Small intestine (tissue), 7 donors: ENCODE results near the gene BACH1. TPM values are rescaled to one million over a fixed set of nuclear protein-coding genes. Genes with fewer than 3 reads are reported as not detected.
A peak's percentile ranks its signal among the peaks of the same experiment; 100 is the strongest.

Experiments used
- DNase-seq, 2 donors: peaks; one replicate each; pipeline versions ENCODE4 v3.0.0 to v3.0.0-alpha.2; 2013
- FAIRE-seq: peaks from 2 replicates; lab custom pipeline; 2012; peaks lifted over from hg19 to GRCh38; lab: Jason Lieb, UNC
- H3K27ac ChIP-seq, 3 donors: one replicate each; pipeline ENCODE4 v1.5.1; 2013; ENCODE audit warnings: low read length in 2 of 3, mild to moderate bottlenecking in 2 of 3, control low read depth in 1 of 3, inconsistent platforms in 1 of 3, low read depth in 1 of 3, moderate library complexity in 1 of 3
- H3K27me3 ChIP-seq, 3 donors: one replicate each; pipeline ENCODE4 v1.6.1; 2013; ENCODE audit warnings: low read length in 3 of 3, inconsistent platforms in 1 of 3; ENCODE audit not compliant: control insufficient read depth in 3 of 3, insufficient read depth in 3 of 3
- H3K36me3 ChIP-seq, 3 donors: one replicate each; pipeline ENCODE4 v1.6.1; 2013; ENCODE audit warnings: low read length in 3 of 3, inconsistent platforms in 1 of 3, low read depth in 1 of 3, mild to moderate bottlenecking in 1 of 3, moderate library complexity in 1 of 3; ENCODE audit not compliant: control insufficient read depth in 3 of 3, insufficient read depth in 2 of 3
- H3K4me1 ChIP-seq, 3 donors: one replicate each; pipeline ENCODE4 v1.6.1; 2013; ENCODE audit warnings: low read length in 2 of 3, inconsistent platforms in 1 of 3, low read depth in 1 of 3, mild to moderate bottlenecking in 1 of 3, moderate library complexity in 1 of 3; ENCODE audit not compliant: control insufficient read depth in 3 of 3, insufficient read depth in 2 of 3
- H3K4me3 ChIP-seq, 3 donors: one replicate each; pipeline ENCODE4 v1.5.1; 2013; ENCODE audit warnings: low read length in 3 of 3, control low read depth in 1 of 3, inconsistent platforms in 1 of 3, low read depth in 1 of 3, mild to moderate bottlenecking in 1 of 3, moderate library complexity in 1 of 3
- H3K9me3 ChIP-seq, 2 donors: one replicate each; pipeline ENCODE4 v1.6.1; 2013; ENCODE audit warnings: low read depth in 1 of 2, low read length in 1 of 2; ENCODE audit not compliant: control insufficient read depth in 2 of 2, insufficient read depth in 1 of 2
- WGBS, 3 donors: extraction: QIAGEN DNeasy Blood & Tissue Kit; methylation state at CpG; one replicate each; pipeline ENCODE4 v1.1.7; 2013; 5-methylcytosine and 5-hydroxymethylcytosine counted together
- polyA plus RNA-seq, 4 donors: library from polyadenylated mRNA; stranded (reverse) in 3 of 4; unstranded in 1 of 4; fragments of 200-250 nt in 3 of 4; fragments of 120-200 nt in 1 of 4; gene quantifications; one replicate each; pipeline versions ENCODE4 v1.2.1 to v1.2.3, GENCODE V29; 2013
- donor health status: healthy with polysubstance abuse.
- donor health status: control.
- donor health status: control.
- donor health status: Bipolar disorder and iron deficiency.
- donor health status: healthy.

BACH1 gene
- polyA plus RNA-seq, 4 donors, result 6.5 to 57.6 (median 9.2) TPM

DNA sequence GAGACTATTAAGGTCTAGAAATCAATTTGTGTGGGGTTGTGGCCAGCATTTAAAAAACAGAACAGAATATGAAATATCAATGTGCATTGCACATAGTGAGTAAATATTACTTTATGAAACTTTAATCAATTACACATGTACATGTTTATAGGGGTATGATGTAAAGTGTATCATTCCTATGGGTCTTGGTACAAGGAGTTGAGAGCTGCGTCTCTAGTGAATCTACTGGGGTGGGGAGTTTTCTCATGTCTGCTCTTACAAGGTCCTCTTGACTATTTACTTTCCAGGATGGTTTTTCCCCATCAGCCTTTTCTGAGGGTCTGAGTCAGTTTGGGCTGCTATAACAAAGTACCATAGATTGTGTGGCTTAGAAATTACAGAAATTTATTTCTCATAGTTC, 75.8 kb downstream of the BACH1 start:
- 85 to 98% (median 93%) methylated on average over 1 of the region's 1 CpG for WGBS, 3 donors
- no peaks in the 10 kb centered on the region for H3K27me3 ChIP-seq
- no peak overlapping the region for H3K4me3 ChIP-seq
- H3K27ac ChIP-seq, result no peak overlapping the region
- peaks cover 0 to 5% (median 0%) of the 10 kb centered on the region in 3 donors for H3K36me3 ChIP-seq
- no peaks in the 10 kb centered on the region for H3K4me1 ChIP-seq
- DNase-seq (no peak), FAIRE-seq (no peak)
- H3K9me3 ChIP-seq, result peaks cover 0 to under 1% of the 10 kb centered on the region in 2 donors

DNA sequence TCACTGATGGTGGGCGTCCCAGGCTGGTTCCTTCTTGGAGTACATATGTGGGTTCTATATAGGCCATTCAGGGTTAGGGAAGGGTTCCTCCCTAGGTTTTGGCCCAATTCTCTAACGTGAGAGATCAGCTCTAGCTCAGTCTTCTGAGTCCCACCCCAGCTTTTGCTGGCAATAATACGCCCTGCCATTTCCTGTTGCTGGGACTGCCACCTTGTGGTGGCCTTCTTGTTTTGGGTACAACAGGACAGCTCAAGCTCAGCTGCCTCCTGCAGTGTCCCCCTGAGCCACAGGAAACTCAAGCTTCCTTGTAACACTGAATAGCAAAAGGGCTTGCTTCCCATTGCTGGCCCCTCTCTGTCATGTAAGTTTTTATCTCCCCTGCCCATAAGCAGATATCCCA, 77.8 kb downstream of the BACH1 start:
- Histone ChIP-seq H3K4me1 (peaks cover 0 to 2% (median 0%) of the 10 kb centered on the region in 3 donors), H3K36me3 (peaks cover 0 to 7% (median 0%) of the 10 kb centered on the region in 3 donors), H3K9me3 (peaks cover 0 to 3% of the 10 kb centered on the region in 2 donors), H3K27me3 (no peaks in the 10 kb centered on the region), H3K27ac (no peak overlapping the region), H3K4me3 (no peak overlapping the region)
- 59 to 65% (median 62%) methylated on average over 3 of the region's 3 CpGs for WGBS, 3 donors
- FAIRE-seq, result no peak
- peak; percentile 49 to 59 for DNase-seq

DNA sequence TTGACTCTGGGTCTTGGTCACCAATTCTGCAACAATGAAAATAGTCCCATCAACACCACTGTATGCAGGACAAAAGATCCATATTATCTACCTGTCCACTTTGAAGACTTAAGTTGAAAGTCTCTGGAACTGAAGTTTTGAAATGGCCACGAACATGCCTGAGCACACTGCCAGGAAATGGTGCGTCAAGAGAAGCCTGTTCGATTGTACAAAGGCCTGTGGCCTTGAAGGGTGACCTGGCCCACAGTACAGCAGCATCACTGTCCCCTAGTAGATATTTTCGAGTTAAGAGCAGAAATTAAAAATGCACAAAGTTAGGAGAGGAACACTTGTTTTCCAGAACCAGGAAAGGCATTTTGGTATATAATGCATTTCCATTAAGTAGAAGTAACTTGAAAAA, 78.5 kb downstream of the BACH1 start:
- DNase-seq (no peak), FAIRE-seq (no peak)
- H3K9me3 ChIP-seq, result peaks cover 0 to 3% of the 10 kb centered on the region in 2 donors
- peaks cover 0 to 7% (median 0%) of the 10 kb centered on the region in 3 donors for H3K36me3 ChIP-seq
- H3K27me3 ChIP-seq, result no peaks in the 10 kb centered on the region
- WGBS, 3 donors, result 85 to 90% (median 89%) methylated on average over 4 of the region's 4 CpGs
- peaks cover 0 to 7% (median 0%) of the 10 kb centered on the region in 3 donors for H3K4me1 ChIP-seq
- H3K27ac ChIP-seq, result no peak overlapping the region
- H3K4me3 ChIP-seq, result no peak overlapping the region

DNA sequence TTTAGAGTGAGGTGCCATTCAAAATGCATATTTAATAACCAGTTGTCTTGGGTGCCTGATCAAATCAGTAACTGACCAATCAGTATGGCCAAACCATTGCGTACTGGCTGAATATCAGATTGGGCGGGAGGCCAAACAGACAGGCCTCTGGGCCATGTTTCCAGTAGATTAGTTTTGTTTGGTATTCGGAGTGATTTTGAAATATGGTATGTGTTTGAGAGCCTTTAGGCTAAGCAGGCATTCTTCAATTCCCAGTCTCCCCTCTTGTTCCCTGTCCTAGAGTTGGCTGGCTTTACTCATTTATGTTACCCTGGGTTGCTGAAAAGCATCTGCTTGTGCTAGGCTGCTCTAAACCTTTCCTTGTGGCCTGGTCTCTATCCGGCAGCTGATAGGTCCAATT, 80.1 kb downstream of the BACH1 start:
- H3K4me1 ChIP-seq, result peaks cover 0 to 8% (median 0%) of the 10 kb centered on the region in 3 donors
- 91 to 95% (median 93%) methylated on average over 4 of the region's 4 CpGs for WGBS, 3 donors

DNA sequence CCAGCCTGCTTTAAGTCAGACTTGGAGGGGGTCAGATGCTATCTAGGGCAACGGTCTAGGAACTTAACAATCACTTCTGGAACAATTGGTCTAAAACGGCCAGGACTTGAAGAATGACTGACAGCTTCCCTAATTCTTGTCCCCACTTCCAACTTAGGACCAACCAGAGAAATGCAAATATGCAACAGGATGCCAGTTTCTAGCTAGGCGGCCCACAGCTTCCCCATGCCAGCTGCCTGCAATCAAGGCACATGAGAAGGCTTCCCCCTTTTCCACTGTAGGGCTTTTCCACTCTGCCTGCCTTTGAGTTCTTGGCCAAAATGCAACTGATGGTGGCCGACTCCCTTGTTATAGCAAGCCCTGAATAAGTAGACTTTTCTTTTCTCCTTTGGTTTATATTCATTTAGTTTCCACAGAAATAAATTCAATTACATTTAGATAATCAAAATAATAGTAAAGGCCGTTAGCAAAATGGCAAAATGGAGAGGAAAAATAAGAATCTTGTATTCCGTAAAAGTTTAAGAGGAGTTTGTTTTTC, 80.9 kb downstream of the BACH1 start:
- FAIRE-seq, result no peak
- no peak overlapping the region for H3K27ac ChIP-seq
- WGBS, 3 donors, result 82 to 93% (median 89%) methylated on average over 6 of the region's 6 CpGs

More for the DNA sequence above, 80.1 kb downstream of the BACH1 start:
- peaks cover 0 to 2% (median 0%) of the 10 kb centered on the region in 3 donors for H3K36me3 ChIP-seq
- no peaks in the 10 kb centered on the region for H3K27me3 ChIP-seq
- no peak overlapping the region for H3K4me3 ChIP-seq
- FAIRE-seq (no peak), DNase-seq (no peak)
- H3K9me3 ChIP-seq, result peaks cover 0 to 3% of the 10 kb centered on the region in 2 donors
- no peak overlapping the region for H3K27ac ChIP-seq

DNA sequence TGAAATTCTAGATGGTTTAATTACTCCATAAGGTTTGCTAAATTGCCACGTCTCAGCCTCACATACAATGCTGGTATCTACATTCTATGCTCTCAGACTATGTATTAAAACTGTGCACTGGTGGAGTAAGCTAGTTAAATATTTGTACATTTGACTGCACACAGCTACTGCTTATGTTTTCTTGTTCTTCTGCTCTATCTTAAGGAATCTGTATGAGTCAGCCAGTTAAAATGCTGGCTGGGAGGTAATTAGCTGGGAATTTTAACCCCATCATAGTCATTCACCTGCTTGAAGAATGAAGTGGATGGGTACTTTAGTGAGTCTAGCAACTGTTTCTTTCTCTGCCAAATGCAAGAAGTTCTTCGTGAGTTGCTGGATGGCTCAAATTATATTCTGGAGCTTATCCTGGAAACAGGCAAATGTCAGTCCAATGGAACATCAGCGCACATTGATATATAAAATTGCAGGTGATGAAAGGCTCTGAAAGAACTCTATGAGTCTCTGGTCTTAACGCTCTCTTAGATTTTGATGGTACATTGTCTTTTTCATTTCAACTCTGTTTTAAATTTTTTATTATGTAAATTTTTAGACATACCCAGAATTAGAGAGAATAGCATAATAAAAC, 83.4 kb downstream of the BACH1 start:
- 94% methylated on average over 4 of the region's 4 CpGs for WGBS, 3 donors
- peak; percentile 39 to 48 for DNase-seq

More for the DNA sequence above, 80.9 kb downstream of the BACH1 start:
- no peak overlapping the region for H3K4me3 ChIP-seq
- peaks cover 0 to 2% (median 0%) of the 10 kb centered on the region in 3 donors for H3K36me3 ChIP-seq
- H3K4me1 ChIP-seq, result peaks cover 0 to 8% (median 0%) of the 10 kb centered on the region in 3 donors
- no peak for DNase-seq
- peaks cover 0 to 3% of the 10 kb centered on the region in 2 donors for H3K9me3 ChIP-seq
- no peaks in the 10 kb centered on the region for H3K27me3 ChIP-seq

DNA sequence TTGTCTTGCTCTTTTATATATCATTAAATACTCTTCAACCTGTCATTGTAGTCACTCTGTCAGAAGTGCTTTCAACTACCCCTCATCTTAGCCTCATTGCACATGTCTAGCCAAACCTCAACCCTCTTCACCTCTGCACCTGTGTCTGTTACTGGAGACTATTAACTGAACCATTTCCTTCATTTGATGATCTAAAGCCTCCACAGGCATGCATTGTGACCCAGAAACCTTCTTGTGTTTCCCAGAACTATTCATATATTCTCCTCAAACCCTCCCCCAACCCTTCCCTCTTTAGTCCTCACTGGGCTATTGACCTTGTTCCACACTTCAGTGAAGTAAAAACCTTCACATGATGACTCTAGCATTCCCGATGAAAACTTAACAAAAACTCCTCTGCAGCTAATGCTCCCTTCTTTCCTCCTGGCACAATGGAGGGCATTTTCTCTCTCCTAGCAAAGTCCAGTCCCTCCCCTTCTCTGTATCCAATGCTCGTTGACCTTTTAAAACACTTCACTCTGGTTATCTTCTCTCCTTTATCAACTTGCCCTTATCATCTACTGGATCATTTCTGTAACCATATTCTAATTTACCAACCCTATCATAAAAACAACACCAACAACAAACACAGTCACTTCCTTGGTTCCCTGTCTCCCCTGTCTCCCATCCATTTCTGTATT, 86.1 kb downstream of the BACH1 start:
- H3K4me3 ChIP-seq, result no peak overlapping the region
- peaks cover 0 to 10% (median 2%) of the 10 kb centered on the region in 3 donors for H3K4me1 ChIP-seq
- 7 to 56% (median 28%) methylated on average over 2 of the region's 2 CpGs for WGBS, 3 donors
- no peaks in the 10 kb centered on the region for H3K36me3 ChIP-seq
- no peaks in the 10 kb centered on the region for H3K27me3 ChIP-seq
- FAIRE-seq (no peak), DNase-seq (peak; percentile 19 to 69)
- no peaks in the 10 kb centered on the region for H3K9me3 ChIP-seq
- H3K27ac ChIP-seq, result peak overlapping the region in 1 of 3 donors; percentile 3

More for the DNA sequence above, 83.4 kb downstream of the BACH1 start:
- Histone ChIP-seq H3K4me3 (no peak overlapping the region), H3K27ac (peak overlapping the region in 1 of 3 donors; percentile 8), H3K4me1 (peaks cover 0 to 10% (median 2%) of the 10 kb centered on the region in 3 donors), H3K36me3 (peaks cover 0 to 2% (median 0%) of the 10 kb centered on the region in 3 donors), H3K27me3 (no peaks in the 10 kb centered on the region), H3K9me3 (peaks cover 0 to 3% of the 10 kb centered on the region in 2 donors)
- FAIRE-seq, result no peak

DNA sequence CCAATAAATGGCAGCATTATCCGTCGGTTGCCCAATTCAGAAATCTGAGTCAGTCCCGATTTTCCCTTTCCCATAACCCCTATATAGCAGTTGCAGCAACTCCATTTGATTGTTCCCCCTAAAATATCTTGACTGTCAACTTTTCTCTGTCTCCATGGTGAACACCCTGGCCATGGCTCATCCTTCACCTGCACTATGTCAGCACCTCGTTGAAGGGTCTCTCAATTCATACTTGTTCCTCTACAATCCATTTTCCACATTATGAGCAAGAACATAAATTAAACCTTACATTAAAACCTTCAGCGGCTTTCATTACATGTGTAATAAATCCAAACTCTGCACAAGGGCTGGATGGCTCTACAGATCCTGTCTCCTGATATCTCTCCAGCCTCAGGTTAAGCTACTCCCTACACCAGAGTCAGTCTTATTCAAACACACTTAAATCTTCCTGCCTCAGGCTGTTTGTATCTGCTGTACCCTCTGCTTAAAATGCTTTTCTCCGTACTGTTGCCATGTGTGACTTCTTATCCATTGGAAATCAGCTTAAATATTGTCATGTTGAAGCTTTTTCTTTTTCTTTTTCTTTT, 87.3 kb downstream of the BACH1 start:
- WGBS, 3 donors, result 92 to 94% (median 94%) methylated on average over 6 of the region's 6 CpGs
- Histone ChIP-seq H3K27ac (no peak overlapping the region), H3K36me3 (no peaks in the 10 kb centered on the region), H3K4me3 (no peak overlapping the region), H3K9me3 (no peaks in the 10 kb centered on the region), H3K4me1 (peaks cover 0 to 10% (median 2%) of the 10 kb centered on the region in 3 donors), H3K27me3 (no peaks in the 10 kb centered on the region)
- no peak for DNase-seq
- no peak for FAIRE-seq
